Prostate gland (tissue), 2 donors: ENCODE data around the gene CAPN5. TPM values are rescaled to one million over a fixed set of nuclear protein-coding genes. Genes with fewer than 3 reads are reported as not detected.

Source experiments
- DNase-seq: peaks from one replicate; pipeline ENCODE4 v3.0.0-alpha.2; 2019; ENCODE audit warnings: low spot score
- H3K27ac ChIP-seq, 2 donors: fragments of 200-600 bp; sonication (generic); 2 replicates each; pipeline ENCODE4 v1.5.1; 2017 to 2019
- H3K27me3 ChIP-seq: fragments of 200-600 bp; sonication (generic); replicated peaks from 2 replicates; pipeline ENCODE4 v1.5.1; 2019; ENCODE audit not compliant: insufficient read depth
- H3K36me3 ChIP-seq, 2 donors: fragments of 200-600 bp; sonication (generic); 1 replicate in 1 of 2; 2 replicates in 1 of 2; pipeline versions ENCODE4 v1.5.1 to v1.8.1; 2017 to 2019
- H3K4me1 ChIP-seq: fragments of 200-600 bp; sonication (generic); replicated peaks from 2 replicates; pipeline ENCODE4 v1.5.1; 2019
- H3K4me3 ChIP-seq, 2 donors: fragments of 200-600 bp; sonication (generic); 2 replicates each; pipeline ENCODE4 v1.5.1; 2017 to 2019
- H3K9me3 ChIP-seq: fragments of 200-600 bp; sonication (generic); 2 replicates; pipeline ENCODE4 v1.5.1; 2017
- POLR2A ChIP-seq: fragments of 450-650 bp; IDR thresholded peaks from one replicate; pipeline ENCODE4 v1.6.1; 2016; ENCODE audit warnings: antibody characterized with exemption, mild to moderate bottlenecking
- POLR2AphosphoS5 ChIP-seq: sonication (generic); formaldehyde crosslinking; IDR thresholded peaks from one replicate; pipeline ENCODE4 v1.6.1; 2017; ENCODE audit warnings: antibody characterized with exemption
- WGBS: methylation state at CpG from one replicate; pipeline ENCODE4 v1.1.5; 2018; 5-methylcytosine and 5-hydroxymethylcytosine counted together
- intact Hi-C: fragments of 100-400 bp; cut with DNase I; formaldehyde crosslinking; loops from one replicate; pipeline ENCODE4 v1.14.2; 2022
- total RNA-seq, 2 donors: library from RNA; depleted of rRNA; stranded (reverse); fragments of >200 nt; gene quantifications; one replicate each; pipeline ENCODE4 v1.1.0, GENCODE V29; 2016
- TF ChIP-seq, protein P1 (sequence below), 4 experiments: fragments of 200-600 bp in 2 of 4; fragments of 450-650 bp in 2 of 4; sonication (generic) in 2 of 4; IDR thresholded peaks; 1 replicate in 3 of 4; 2 replicates in 1 of 4; pipeline ENCODE4 v1.5.1; 2016 to 2019; ENCODE audit warnings: antibody characterized with exemption in 4 of 4, mild to moderate bottlenecking in 2 of 4, moderate library complexity in 2 of 4

Gene CAPN5
- total RNA-seq, 2 donors from 2014 or later = 28.6 to 83.5 TPM

DNA sequence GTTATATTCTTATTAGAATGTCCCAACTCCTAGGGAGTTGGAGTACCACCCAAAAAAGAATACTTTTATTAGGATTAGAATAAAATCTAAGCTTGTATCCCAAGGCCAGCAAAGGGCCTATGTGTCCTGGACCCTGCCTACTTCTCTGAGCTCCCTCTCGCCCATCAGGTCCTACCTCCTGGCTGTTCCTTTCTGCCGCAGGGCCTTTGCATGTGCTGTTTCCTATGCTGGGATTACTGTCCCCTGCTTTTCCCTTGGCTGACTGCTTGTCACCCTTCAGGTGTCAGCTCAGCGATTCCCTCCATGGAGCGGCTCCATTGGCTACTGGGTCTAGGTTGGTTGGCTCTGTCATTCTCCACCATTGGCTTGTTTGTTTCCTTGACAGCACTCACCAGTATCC lies 74.7 kb downstream of the CAPN5 start:
- TF ChIP-seq POLR2A (no peak), POLR2AphosphoS5 (no peak)
- TF ChIP-seq, protein P1, sequence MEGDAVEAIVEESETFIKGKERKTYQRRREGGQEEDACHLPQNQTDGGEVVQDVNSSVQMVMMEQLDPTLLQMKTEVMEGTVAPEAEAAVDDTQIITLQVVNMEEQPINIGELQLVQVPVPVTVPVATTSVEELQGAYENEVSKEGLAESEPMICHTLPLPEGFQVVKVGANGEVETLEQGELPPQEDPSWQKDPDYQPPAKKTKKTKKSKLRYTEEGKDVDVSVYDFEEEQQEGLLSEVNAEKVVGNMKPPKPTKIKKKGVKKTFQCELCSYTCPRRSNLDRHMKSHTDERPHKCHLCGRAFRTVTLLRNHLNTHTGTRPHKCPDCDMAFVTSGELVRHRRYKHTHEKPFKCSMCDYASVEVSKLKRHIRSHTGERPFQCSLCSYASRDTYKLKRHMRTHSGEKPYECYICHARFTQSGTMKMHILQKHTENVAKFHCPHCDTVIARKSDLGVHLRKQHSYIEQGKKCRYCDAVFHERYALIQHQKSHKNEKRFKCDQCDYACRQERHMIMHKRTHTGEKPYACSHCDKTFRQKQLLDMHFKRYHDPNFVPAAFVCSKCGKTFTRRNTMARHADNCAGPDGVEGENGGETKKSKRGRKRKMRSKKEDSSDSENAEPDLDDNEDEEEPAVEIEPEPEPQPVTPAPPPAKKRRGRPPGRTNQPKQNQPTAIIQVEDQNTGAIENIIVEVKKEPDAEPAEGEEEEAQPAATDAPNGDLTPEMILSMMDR (IDR thresholded peaks at IDR 0.05) = no peak
- no peaks in the 10 kb centered on the region for H3K36me3 ChIP-seq
- WGBS = 96% methylated on average over 4 of the region's 4 CpGs
- H3K27me3 ChIP-seq = peaks cover 4% of the 10 kb centered on the region
- DNase-seq = no peak
- H3K27ac ChIP-seq = no peak overlapping the region
- intact Hi-C loops = no loop called here
- H3K4me1 ChIP-seq = no peaks in the 10 kb centered on the region
- no peak overlapping the region for H3K4me3 ChIP-seq
- no peaks in the 10 kb centered on the region for H3K9me3 ChIP-seq

DNA sequence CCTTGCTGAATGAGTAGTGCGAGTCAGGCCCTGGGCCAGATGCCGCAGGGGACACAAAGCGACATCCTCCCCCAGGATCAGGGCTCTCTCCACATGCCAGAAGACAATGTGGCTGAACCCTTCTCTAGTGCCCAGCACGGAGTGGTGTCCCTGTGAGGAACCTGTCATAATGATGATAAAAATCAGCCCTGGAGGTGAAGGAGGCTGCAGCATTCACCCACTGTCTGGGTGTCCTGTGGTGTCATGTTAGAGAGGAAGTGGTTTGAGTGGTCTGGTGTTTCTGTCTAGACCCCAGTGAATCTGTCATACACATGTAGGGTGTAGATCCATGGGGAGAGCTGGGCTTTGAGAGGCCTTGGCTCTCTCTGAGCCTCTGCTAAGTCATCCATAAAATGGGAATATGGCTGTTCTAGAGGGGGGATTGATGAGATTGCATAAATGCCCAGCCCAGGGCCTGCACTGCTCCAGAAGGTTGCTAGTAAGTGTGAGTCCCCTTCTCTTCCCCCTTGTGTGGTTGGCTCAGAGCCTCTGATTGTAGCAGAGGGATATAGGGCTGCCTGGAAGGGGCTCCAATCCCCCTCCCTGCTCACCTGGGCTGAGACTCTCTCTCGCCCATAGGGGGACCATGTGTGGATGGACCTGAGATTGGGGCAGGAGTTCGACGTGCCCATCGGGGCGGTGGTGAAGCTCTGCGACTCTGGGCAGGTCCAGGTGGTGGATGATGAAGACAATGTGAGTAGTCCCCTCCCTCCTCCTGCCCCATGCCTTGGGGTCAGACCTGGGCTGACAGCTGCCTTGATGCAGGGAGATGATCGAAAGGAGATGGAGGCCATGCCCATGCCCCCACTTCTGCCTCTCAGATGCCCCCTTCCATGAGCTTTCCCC lies 75.6 kb downstream of the CAPN5 start:
- Histone ChIP-seq H3K4me3 (no peak overlapping the region), H3K4me1 (no peaks in the 10 kb centered on the region), H3K27ac (no peak overlapping the region), H3K9me3 (no peaks in the 10 kb centered on the region), H3K27me3 (peaks cover 4% of the 10 kb centered on the region), H3K36me3 (no peaks in the 10 kb centered on the region)
- intact Hi-C loops = no loop called here
- TF ChIP-seq POLR2AphosphoS5 (no peak), POLR2A (no peak)
- TF ChIP-seq, protein P1 (IDR thresholded peaks at IDR 0.05) = no peak
- 94% methylated on average over 11 of the region's 11 CpGs for WGBS
- no peak for DNase-seq

DNA sequence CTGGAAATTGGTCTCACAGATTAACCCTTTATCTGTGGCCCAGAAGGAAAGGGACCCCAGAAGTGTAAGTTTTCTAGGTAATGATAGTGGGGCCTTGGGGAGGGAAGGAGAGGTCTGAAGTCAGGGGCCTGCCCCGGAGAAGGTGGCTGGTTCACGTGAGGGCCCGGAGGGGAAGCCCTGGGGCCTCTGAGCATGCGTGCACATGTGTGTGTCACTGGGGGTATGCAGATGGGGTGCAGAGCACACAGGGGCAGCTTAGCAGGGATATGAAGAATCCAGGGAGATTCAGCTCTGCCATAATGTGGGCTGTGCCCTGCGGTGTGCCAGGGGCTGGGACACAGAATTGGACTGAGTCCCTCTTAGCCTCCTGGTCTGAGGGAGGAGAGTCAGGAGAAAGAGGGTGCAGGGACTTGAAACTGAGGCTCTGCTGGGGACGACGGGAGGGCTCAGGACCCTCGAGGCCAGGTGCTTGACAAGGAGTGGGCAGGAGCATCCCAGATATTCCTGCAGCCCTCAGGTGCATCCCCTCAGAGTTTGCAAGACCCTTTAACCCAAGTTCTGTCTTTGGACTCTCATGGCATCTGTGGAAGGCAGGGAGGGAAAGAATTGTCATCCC lies 76.7 kb downstream of the CAPN5 start:
- WGBS = 93% methylated on average over 8 of the region's 8 CpGs
- DNase-seq = no peak
- Histone ChIP-seq H3K27ac (no peak overlapping the region), H3K4me3 (no peak overlapping the region), H3K36me3 (no peaks in the 10 kb centered on the region), H3K9me3 (no peaks in the 10 kb centered on the region), H3K27me3 (no peaks in the 10 kb centered on the region), H3K4me1 (no peaks in the 10 kb centered on the region)
- intact Hi-C loops = no loop called here
- TF ChIP-seq, protein P1 (IDR thresholded peaks at IDR 0.05) = no peak
- TF ChIP-seq POLR2AphosphoS5 (no peak), POLR2A (no peak)

DNA sequence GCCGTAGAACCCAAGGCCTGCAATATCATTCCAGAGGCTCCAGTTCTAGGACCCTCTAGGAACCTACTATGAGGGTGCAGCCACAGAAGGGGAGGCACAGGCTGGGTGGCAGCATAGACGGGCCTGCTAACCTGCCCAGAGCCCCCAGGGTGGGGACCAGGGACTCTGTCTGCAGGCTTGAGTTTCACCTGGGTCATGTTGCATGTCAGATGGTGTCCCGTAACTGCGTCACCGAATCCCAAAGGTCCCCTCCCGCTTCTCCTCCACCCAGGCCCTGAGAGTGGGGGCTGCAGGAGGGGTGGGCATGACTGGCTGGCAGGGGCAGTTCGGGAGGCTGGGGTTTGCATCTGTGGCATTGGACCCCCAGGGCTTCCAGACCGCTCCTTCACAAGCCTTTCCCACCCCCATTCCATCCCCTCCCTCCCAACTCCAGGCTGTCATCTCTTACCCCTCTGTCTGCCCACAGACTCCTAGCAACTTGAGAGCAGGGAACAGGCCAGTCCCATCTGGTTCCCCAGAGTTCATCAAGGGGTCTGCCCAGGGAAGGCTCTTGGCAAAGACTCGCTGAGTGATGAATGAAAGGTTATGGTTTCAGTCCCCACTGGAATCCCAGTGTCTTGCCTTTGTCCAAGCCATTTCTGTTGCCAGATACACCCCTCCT lies 77.6 kb downstream of the CAPN5 start:
- Histone ChIP-seq H3K27me3 (no peaks in the 10 kb centered on the region), H3K9me3 (no peaks in the 10 kb centered on the region), H3K27ac (no peak overlapping the region), H3K36me3 (no peaks in the 10 kb centered on the region), H3K4me1 (no peaks in the 10 kb centered on the region), H3K4me3 (no peak overlapping the region)
- 89% methylated on average over 9 of the region's 9 CpGs for WGBS
- intact Hi-C loops = no loop called here
- TF ChIP-seq POLR2AphosphoS5 (no peak), POLR2A (no peak)
- TF ChIP-seq, protein P1 (IDR thresholded peaks at IDR 0.05) = no peak
- no peak for DNase-seq
